Cardiac muscle cell (in vitro differentiated cells and primary cell): Measurements from ENCODE around the gene PMS2. TPM values are rescaled to one million over a fixed set of nuclear protein-coding genes. Genes with fewer than 3 reads are reported as not detected.
A peak's percentile ranks its signal among the peaks of the same experiment; 100 is the strongest.
"Not testable (repeated sequence)": the region's sequence is repeated elsewhere in the genome, so short reads cannot be mapped to it uniquely, and the experiment has no call there.

Source experiments
- DNase-seq, 2 donors: peaks; one replicate each; pipeline versions ENCODE4 v3.0.0 to v3.0.0-alpha.2; 2010 to 2017; ENCODE audit warnings: low read depth in 1 of 2, low spot score in 1 of 2
- H3K27ac ChIP-seq: fragments of 200-600 bp; sonication (generic); 2 replicates; pipeline ENCODE4 v1.5.1; 2016
- H3K27me3 ChIP-seq: fragments of 200-600 bp; sonication (generic); 2 replicates; pipeline ENCODE4 v1.6.0; 2016; ENCODE audit warnings: control low read depth
- H3K36me3 ChIP-seq: fragments of 200-600 bp; sonication (generic); 2 replicates; pipeline ENCODE4 v1.5.1; 2016; ENCODE audit warnings: control low read depth
- H3K4me1 ChIP-seq: fragments of 200-600 bp; sonication (generic); 2 replicates; pipeline ENCODE4 v1.8.1; 2017; ENCODE audit warnings: low read depth, mild to moderate bottlenecking, mixed run types
- H3K4me3 ChIP-seq: fragments of 200-600 bp; sonication (generic); 2 replicates; pipeline ENCODE4 v1.5.1; 2016; ENCODE audit warnings: mild to moderate bottlenecking
- H3K9me3 ChIP-seq: fragments of 200-600 bp; sonication (generic); 2 replicates; pipeline ENCODE4 v1.5.1; 2017; ENCODE audit warnings: low read depth, mild to moderate bottlenecking, control low read depth
- polyA plus RNA-seq: library from polyadenylated mRNA; unstranded; fragments of >200 nt; fragmentation: Nextera tagmentation; extraction: Ambion mirVana; gene quantifications from 2 replicates; pipeline ENCODE4 v1.2.1, GENCODE V29; 2016
- total RNA-seq: library from RNA; depleted of rRNA; stranded (reverse); fragments of >200 nt; gene quantifications from 2 replicates; pipeline ENCODE4 v1.2.3, GENCODE V29; 2016
- TF ChIP-seq, protein P1 (sequence below): IDR thresholded peaks from 2 replicates; pipeline ENCODE4 v1.5.1; 2012; ENCODE audit warnings: low read depth, mild to moderate bottlenecking, low read length

PMS2 gene, protein sequence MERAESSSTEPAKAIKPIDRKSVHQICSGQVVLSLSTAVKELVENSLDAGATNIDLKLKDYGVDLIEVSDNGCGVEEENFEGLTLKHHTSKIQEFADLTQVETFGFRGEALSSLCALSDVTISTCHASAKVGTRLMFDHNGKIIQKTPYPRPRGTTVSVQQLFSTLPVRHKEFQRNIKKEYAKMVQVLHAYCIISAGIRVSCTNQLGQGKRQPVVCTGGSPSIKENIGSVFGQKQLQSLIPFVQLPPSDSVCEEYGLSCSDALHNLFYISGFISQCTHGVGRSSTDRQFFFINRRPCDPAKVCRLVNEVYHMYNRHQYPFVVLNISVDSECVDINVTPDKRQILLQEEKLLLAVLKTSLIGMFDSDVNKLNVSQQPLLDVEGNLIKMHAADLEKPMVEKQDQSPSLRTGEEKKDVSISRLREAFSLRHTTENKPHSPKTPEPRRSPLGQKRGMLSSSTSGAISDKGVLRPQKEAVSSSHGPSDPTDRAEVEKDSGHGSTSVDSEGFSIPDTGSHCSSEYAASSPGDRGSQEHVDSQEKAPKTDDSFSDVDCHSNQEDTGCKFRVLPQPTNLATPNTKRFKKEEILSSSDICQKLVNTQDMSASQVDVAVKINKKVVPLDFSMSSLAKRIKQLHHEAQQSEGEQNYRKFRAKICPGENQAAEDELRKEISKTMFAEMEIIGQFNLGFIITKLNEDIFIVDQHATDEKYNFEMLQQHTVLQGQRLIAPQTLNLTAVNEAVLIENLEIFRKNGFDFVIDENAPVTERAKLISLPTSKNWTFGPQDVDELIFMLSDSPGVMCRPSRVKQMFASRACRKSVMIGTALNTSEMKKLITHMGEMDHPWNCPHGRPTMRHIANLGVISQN
- total RNA-seq: 13.0 and 15.1 TPM in 2 replicates
- polyA plus RNA-seq: 7.4 and 14.9 TPM in 2 replicates

DNA sequence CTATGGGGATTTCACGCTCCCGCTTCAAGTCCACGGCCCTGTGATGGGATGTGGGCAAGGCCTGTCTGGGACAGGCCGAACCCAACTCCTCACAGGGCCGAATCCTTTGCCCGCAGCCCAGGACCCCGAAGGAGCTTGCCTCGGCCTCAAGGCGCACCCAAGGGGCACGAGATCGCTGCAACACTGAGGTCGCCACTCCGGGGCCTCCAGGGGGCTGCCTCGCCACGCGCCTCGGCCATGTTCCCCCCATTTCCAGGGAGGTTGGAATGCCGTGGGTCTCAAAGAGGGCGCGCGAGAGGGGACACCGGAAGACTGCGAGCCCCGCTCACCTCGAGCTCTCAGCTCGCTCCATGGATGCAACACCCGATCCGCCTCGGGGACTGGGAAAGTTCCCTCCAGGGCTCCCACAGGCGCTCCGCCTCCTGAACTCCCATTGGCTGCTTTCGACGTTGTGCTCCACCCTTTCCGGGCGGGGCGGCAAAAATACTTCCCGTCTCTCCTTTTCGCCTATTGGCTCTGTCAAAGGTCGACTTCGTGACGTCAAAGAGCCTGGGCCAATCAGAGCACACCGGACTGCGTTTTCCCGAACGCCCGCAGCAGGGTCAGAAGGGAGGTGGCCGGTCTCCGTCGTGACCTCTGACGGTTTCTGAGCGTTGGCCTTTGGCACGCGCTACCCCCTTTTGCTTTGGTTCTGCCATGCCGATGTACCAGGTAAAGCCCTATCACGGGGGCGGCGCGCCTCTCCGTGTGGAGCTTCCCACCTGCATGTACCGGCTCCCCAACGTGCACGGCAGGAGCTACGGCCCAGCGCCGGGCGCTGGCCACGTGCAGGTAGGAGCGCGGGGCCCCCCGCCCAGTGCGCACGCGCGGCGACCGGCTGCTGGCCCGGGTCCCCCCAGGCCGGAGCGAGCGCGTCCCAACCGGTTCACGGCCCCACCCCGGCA, at the start of gene PMS2, which contains the start of gene AIMP2:
TSS of gene PMS2 (minus strand) at position 382 of the 944 bp plus-strand sequence. CDS start at position 352, 30 bp downstream.
TSS of gene AIMP2 (plus strand) at position 605 of the 944 bp plus-strand sequence. CDS start at position 697, 92 bp downstream.
- DNase-seq: peak; percentile 99
- Histone ChIP-seq H3K4me1 (peaks cover 9% of the 10 kb centered on the region), H3K9me3 (no peaks in the 10 kb centered on the region), H3K27me3 (no peaks in the 10 kb centered on the region), H3K27ac (peak within 1 kb of the TSS; percentile 95), H3K36me3 (no peaks in the 10 kb centered on the region), H3K4me3 (peak within 1 kb of the TSS; percentile 63)
- TF ChIP-seq, protein P1, sequence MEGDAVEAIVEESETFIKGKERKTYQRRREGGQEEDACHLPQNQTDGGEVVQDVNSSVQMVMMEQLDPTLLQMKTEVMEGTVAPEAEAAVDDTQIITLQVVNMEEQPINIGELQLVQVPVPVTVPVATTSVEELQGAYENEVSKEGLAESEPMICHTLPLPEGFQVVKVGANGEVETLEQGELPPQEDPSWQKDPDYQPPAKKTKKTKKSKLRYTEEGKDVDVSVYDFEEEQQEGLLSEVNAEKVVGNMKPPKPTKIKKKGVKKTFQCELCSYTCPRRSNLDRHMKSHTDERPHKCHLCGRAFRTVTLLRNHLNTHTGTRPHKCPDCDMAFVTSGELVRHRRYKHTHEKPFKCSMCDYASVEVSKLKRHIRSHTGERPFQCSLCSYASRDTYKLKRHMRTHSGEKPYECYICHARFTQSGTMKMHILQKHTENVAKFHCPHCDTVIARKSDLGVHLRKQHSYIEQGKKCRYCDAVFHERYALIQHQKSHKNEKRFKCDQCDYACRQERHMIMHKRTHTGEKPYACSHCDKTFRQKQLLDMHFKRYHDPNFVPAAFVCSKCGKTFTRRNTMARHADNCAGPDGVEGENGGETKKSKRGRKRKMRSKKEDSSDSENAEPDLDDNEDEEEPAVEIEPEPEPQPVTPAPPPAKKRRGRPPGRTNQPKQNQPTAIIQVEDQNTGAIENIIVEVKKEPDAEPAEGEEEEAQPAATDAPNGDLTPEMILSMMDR: no peak

DNA sequence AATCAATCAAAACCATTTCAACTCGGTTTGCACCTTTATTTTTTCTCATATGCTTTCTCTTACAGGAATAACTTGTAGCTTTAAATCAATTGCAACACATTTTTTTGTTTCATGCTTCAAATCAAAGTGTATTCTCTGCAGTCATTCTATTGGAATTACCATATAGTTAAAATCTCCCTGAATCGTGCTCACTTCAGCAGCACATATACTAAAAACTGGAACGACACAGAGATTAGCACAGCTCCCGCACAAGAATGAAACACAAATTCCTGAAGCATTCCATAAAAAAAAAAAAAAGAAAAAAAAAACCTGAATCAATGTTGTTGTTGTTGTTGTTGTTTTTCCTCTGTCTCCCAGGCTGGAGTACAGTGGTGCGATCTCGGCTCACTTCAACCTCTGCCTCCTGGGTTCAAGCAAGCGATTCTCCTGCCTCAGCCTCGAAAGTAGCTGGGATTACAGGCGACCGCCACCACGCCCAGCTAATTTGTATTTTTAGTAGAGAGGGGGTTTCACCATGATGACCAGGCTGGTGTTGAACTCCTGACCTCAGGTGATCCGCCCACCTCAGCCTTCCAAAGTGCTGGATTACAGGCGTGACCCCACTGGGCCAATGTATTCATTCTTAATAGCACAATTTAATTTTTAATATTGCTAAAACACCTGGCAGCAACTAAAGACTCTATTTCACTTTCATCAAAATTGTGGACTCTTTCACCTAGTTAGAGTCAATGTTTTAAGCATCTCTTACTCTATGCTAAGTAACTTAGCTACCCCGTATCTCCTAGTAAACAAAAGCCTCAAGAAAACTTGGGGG, 48.7 kb upstream of the PMS2 start:
- peak in 1 of 2 donors; percentile 8 for DNase-seq
- no peaks in the 10 kb centered on the region for H3K9me3 ChIP-seq
- H3K27ac ChIP-seq: peak overlapping the region; percentile 51
- H3K4me3 ChIP-seq: peak overlapping the region; percentile 37
- H3K4me1 ChIP-seq: peaks cover 16% of the 10 kb centered on the region
- peaks cover 16% of the 10 kb centered on the region for H3K36me3 ChIP-seq
- no peaks in the 10 kb centered on the region for H3K27me3 ChIP-seq
- TF ChIP-seq, protein P1: no peak

DNA sequence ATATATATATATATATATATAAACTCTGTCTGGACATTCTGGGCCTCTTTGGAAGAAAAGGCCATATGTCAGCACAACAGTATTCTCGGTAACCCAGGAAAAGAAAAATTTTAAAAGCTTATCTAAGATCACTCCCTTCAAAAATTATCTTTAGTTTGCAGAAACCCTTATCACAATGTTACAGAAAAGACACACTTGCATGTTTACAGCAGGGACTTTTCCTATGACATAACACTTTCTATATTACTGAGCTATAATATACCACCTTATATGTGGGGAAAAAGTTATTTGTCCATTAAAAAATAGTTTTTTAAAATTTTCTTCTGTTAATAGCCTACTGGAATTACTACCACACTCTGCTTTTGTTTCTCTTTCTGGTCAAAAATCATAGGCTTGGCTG, 47.8 kb upstream of the PMS2 start:
- H3K9me3 ChIP-seq: no peaks in the 10 kb centered on the region
- H3K27me3 ChIP-seq: no peaks in the 10 kb centered on the region
- peaks cover 16% of the 10 kb centered on the region for H3K36me3 ChIP-seq
- TF ChIP-seq, protein P1: no peak
- no peak overlapping the region for H3K27ac ChIP-seq
- H3K4me3 ChIP-seq: no peak overlapping the region
- H3K4me1 ChIP-seq: peaks cover 16% of the 10 kb centered on the region
- DNase-seq: no peak

DNA sequence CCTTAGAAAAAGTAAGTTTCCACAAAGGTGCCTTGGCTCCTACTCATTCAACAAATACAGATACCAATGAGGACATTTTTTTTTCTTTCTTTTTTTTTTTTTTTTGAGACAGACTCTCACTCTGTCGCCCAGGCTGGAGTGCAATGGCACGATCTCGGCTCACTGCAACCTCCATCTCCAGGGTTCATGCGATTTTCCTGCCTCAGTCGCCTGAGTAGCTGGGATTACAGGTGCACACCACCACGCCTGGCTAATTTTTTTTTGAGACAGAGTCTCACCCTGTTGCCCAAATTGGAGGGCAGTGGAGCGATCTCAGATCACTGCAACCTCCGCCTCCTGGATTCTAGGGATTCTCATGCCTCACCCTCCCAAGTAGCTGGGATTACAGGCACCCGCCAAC, 42.3 kb upstream of the PMS2 start:
- H3K36me3 ChIP-seq: peaks cover 40% of the 10 kb centered on the region
- DNase-seq, H3K9me3 ChIP-seq, H3K4me3 ChIP-seq, H3K4me1 ChIP-seq, H3K27ac ChIP-seq, H3K27me3 ChIP-seq: not testable (repeated sequence)

DNA sequence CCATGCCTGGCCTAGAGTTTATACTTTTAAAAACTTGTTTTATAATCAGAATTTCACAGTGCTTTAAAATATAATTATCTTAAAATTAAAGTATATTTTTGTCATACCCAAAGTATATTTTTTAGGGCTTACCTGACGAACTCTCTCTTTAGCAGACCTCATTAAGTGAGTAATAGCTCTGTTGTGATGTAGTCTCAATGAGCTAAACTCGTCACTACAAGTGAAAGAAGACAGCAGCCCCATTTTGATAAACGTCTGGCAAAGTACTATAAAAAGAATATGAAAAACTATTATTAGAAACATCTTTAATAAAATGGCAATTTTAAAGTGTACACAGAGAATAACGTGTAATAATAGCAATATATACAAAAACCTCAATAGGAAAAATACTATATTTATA, 40.9 kb upstream of the PMS2 start:
- Histone ChIP-seq H3K9me3 (no peaks in the 10 kb centered on the region), H3K27ac (no peak overlapping the region), H3K36me3 (peaks cover 50% of the 10 kb centered on the region), H3K27me3 (no peaks in the 10 kb centered on the region), H3K4me1 (peaks cover 5% of the 10 kb centered on the region), H3K4me3 (no peak overlapping the region)
- DNase-seq: no peak
- TF ChIP-seq, protein P1: no peak
